Urinary bladder (tissue), 4 donors: ENCODE measurements around the gene MAP4. TPM values are rescaled to one million over a fixed set of nuclear protein-coding genes. Genes with fewer than 3 reads are reported as not detected.
"Not testable (repeated sequence)": the region's sequence is repeated elsewhere in the genome, so short reads cannot be mapped to it uniquely, and the experiment has no call there.

Experiments
- DNase-seq: peaks from one replicate; pipeline ENCODE4 v3.0.0-alpha.2; 2015; ENCODE audit errors: extremely low spot score
- H3K27ac ChIP-seq: one replicate; pipeline ENCODE4 v1.5.1; 2013; ENCODE audit warnings: low read depth, mild to moderate bottlenecking, moderate library complexity
- H3K36me3 ChIP-seq: one replicate; pipeline ENCODE4 v1.6.1; 2013; ENCODE audit warnings: mild to moderate bottlenecking, moderate library complexity; ENCODE audit not compliant: insufficient read depth
- H3K4me1 ChIP-seq: one replicate; pipeline ENCODE4 v1.6.1; 2013; ENCODE audit warnings: mild to moderate bottlenecking, moderate library complexity; ENCODE audit not compliant: insufficient read depth
- H3K4me3 ChIP-seq: one replicate; pipeline ENCODE4 v1.5.1; 2013; ENCODE audit warnings: low read depth, low read length
- WGBS: extraction: QIAGEN DNeasy Blood & Tissue Kit; methylation state at CpG from one replicate; pipeline ENCODE4 v1.1.7; 2013; 5-methylcytosine and 5-hydroxymethylcytosine counted together
- polyA plus RNA-seq: library from polyadenylated mRNA; stranded (reverse); fragments of 200-250 nt; gene quantifications from one replicate; pipeline ENCODE4 v1.2.3, GENCODE V29; 2013
- small RNA-seq: library from RNA; depleted of rRNA; stranded (forward); fragments of <200 nt; gene quantifications from one replicate; pipeline ENCODE3, GENCODE V24; 2014
- total RNA-seq: library from RNA; depleted of rRNA; stranded (reverse); fragments of >200 nt; gene quantifications from one replicate; pipeline ENCODE4 v1.2.3, GENCODE V29; 2014
- donor health status: healthy with polysubstance abuse.
- donor health status: healthy.

The MAP4 gene
- total and polyA plus RNA-seq, 2 donors = 120 to 186 TPM

GRCh38 chr3:47838503-47838902 lies 177.7 kb downstream of the MAP4 start:
- Histone ChIP-seq H3K27ac (no peak overlapping the region), H3K4me1 (no peaks in the 10 kb centered on the region), H3K4me3 (no peak overlapping the region), H3K36me3 (peaks cover 6% of the 10 kb centered on the region)
- 88% methylated on average over 5 of the region's 5 CpGs for WGBS
- DNase-seq = no peak

- no peak overlapping the region for H3K27ac ChIP-seq
- no peak for DNase-seq
- no peaks in the 10 kb centered on the region for H3K4me1 ChIP-seq
- peaks cover 9% of the 10 kb centered on the region for H3K36me3 ChIP-seq
- H3K4me3 ChIP-seq = no peak overlapping the region
- 84% methylated on average over 7 of the region's 7 CpGs for WGBS
These were observed 179.2 kb downstream of the MAP4 start for GRCh38 chr3:47836986-47837385.

DNA sequence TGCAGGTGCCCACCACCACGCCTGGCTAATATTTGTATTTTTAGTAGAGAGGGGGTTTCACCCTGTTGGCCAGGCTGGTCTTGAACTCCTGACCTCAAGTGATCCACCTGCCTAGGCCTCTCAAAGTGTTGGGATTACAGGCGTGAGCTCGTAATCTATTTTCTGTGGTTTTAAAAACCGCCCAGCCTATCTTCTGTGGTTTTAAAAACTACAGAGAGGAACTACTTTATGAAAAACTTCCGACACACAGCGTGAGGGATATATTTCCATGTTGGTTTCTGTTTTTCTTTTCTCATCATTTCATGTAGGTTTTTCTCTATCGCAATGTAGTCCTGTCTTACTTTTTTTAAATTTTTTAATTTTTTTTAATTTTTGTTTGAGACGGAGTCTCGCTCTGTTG lies 186.7 kb downstream of the MAP4 start:
- H3K4me3 ChIP-seq, H3K27ac ChIP-seq, H3K4me1 ChIP-seq, DNase-seq: not testable (repeated sequence)
- peaks cover 18% of the 10 kb centered on the region for H3K36me3 ChIP-seq
- 92% methylated on average over 9 of the region's 9 CpGs for WGBS

- DNase-seq = no peak
- WGBS = 25% methylated on average over 7 of the region's 7 CpGs
- Histone ChIP-seq H3K4me1 (no peaks in the 10 kb centered on the region), H3K27ac (no peak overlapping the region), H3K36me3 (peaks cover 7% of the 10 kb centered on the region), H3K4me3 (peak overlapping the region; percentile 72)
These were observed 190.6 kb downstream of the MAP4 start for GRCh38 chr3:47825590-47825989.

GRCh38 chr3:47824541-47825473 lies 191.4 kb downstream of the MAP4 start:
- Histone ChIP-seq H3K4me1 (no peaks in the 10 kb centered on the region), H3K27ac (peak overlapping the region; percentile 55), H3K4me3 (peak overlapping the region; percentile 72), H3K36me3 (peaks cover 7% of the 10 kb centered on the region)
- no peak for DNase-seq
- 1% methylated on average over 77 of the region's 77 CpGs for WGBS

GRCh38 chr3:47817609-47818008 lies 198.6 kb downstream of the MAP4 start:
- no peak for DNase-seq
- WGBS = 94% methylated on average over 7 of the region's 7 CpGs
- H3K36me3 ChIP-seq = peaks cover 7% of the 10 kb centered on the region
- H3K4me1 ChIP-seq = no peaks in the 10 kb centered on the region
- no peak overlapping the region for H3K27ac ChIP-seq
- no peak overlapping the region for H3K4me3 ChIP-seq

GRCh38 chr3:47813551-47814177 lies 202.6 kb downstream of the MAP4 start:
- Histone ChIP-seq H3K4me1 (no peaks in the 10 kb centered on the region), H3K27ac (no peak overlapping the region), H3K4me3 (no peak overlapping the region), H3K36me3 (peaks cover 3% of the 10 kb centered on the region)
- 72% methylated on average over 8 of the region's 8 CpGs for WGBS
- DNase-seq = no peak

GRCh38 chr3:47804577-47804976 lies 211.6 kb downstream of the MAP4 start:
- H3K4me3 ChIP-seq = no peak overlapping the region
- WGBS = 79% methylated on average over 1 of the region's 1 CpG
- no peak for DNase-seq
- H3K27ac ChIP-seq = no peak overlapping the region
- H3K4me1 ChIP-seq = no peaks in the 10 kb centered on the region
- H3K36me3 ChIP-seq = no peaks in the 10 kb centered on the region

DNA sequence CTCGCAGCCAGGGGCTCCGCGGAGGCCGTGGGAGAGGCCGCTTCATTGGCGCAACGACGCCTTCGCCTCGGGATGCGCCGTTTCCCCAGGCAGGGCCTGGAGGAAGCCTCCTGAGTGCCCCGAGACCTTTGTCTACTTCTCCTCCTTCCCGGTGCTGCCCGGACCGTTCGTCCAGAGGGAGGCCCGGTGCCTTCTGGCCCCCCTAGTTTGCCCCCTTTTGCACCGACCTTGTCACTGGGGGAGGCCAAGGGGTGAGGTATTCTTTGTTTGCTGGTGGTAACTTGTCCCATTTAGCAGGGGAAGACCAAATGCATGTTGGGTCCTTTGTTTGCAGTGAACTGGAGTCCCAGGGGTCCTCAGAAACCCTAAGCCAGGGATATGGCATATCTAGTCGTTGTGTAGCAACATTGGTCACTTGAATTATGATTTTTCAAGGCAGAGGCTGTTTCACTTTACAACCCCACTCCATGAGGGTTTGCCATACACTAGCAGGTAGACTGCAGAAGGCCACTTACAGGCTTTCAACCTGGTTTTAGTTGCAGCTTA lies 212.7 kb downstream of the MAP4 start:
- peak; percentile 7 for DNase-seq
- H3K36me3 ChIP-seq = no peaks in the 10 kb centered on the region
- peak overlapping the region; percentile 94 for H3K4me3 ChIP-seq
- no peaks in the 10 kb centered on the region for H3K4me1 ChIP-seq
- WGBS = under 1% methylated on average over 20 of the region's 20 CpGs
- peak overlapping the region; percentile 91 for H3K27ac ChIP-seq

- Histone ChIP-seq H3K36me3 (no peaks in the 10 kb centered on the region), H3K27ac (peak within 1 kb of the TSS; percentile 91), H3K4me3 (peak within 1 kb of the TSS; percentile 94), H3K4me1 (no peaks in the 10 kb centered on the region)
- WGBS = under 1% methylated on average over 90 of the region's 90 CpGs
- DNase-seq = peak; percentile 77
These were observed 213.3 kb downstream of the MAP4 start, which contains the start of gene DHX30 for GRCh38 chr3:47802734-47803479. DHX30 (plus strand) TSS chr3:47803138; CDS start chr3:47810684, 7,546 bp downstream.

Small RNA genes lying within 50 kb of the gene (small RNA-seq; reads per million reads assigned to genes)
- gene AC124916.2 = not detected
- gene MIR1226 = 0.18 reads per million
- gene RF00019 = not detected
- gene RF02271 = not detected

Other genes starting within 250 kb of the MAP4 start
- gene SMARCC1, start 234.5 kb downstream of the MAP4 start, total RNA-seq = 58.4 TPM
- 33.3 TPM for gene SMARCC1, start 234.5 kb downstream of the MAP4 start, polyA plus RNA-seq
- 41.8 TPM for gene DHX30, start 213.3 kb downstream of the MAP4 start, total RNA-seq
- gene DHX30, start 213.3 kb downstream of the MAP4 start, polyA plus RNA-seq = 52.0 TPM
- gene CDC25A, start 172.0 kb upstream of the MAP4 start, total RNA-seq = 3.7 TPM
- 0.32 TPM for gene CDC25A, start 172.0 kb upstream of the MAP4 start, polyA plus RNA-seq
- not detected for gene CAMP, start 207.1 kb upstream of the MAP4 start, total RNA-seq
- gene CAMP, start 207.1 kb upstream of the MAP4 start, polyA plus RNA-seq = 2.2 TPM
- 6.9 TPM for gene ZNF589, start 224.7 kb upstream of the MAP4 start, total RNA-seq
- gene ZNF589, start 224.7 kb upstream of the MAP4 start, polyA plus RNA-seq = 12.5 TPM